Stimulated activated memory B cell treated with anti-CD40 and anti-IgM and Interleukin-4, amounts not matched to agents 10 μg/mL and 1 μg/mL and 100 μg/mL, for 72 hours (primary cell): ENCODE results near the gene LRTM2.

ENCODE experiments used
- ATAC-seq: fragments of 150-1000 bp; cut with Tn5 transposase; 2 replicates; pipeline ENCODE4 v1.10.0; 2021
- H3K27ac Mint-ChIP-seq: one replicate; pipeline ENCODE4 v1.8.0; 2022; ENCODE audit warnings: mild to moderate bottlenecking, mixed read lengths
- H3K27me3 Mint-ChIP-seq: one replicate; pipeline ENCODE4 v1.8.0; 2022; ENCODE audit warnings: mixed read lengths
- H3K36me3 Mint-ChIP-seq: one replicate; pipeline ENCODE4 v1.8.0; 2022; ENCODE audit warnings: mixed read lengths
- H3K4me1 Mint-ChIP-seq: one replicate; pipeline ENCODE4 v1.8.0; 2022; ENCODE audit warnings: mixed read lengths
- H3K4me3 Mint-ChIP-seq: one replicate; pipeline ENCODE4 v1.8.0; 2022; ENCODE audit warnings: mild to moderate bottlenecking, moderate library complexity, mixed read lengths
- H3K9me3 Mint-ChIP-seq: one replicate; pipeline ENCODE4 v1.8.0; 2022; ENCODE audit warnings: mixed read lengths

Gene LRTM2

GRCh38 chr12:1829306-1829900, 9.0 kb downstream of the LRTM2 start:
- Mint-ChIP-seq H3K36me3 (no peaks in the 10 kb centered on the region), H3K27ac (no peak overlapping the region), H3K27me3 (peaks cover 87% of the 10 kb centered on the region), H3K4me1 (peaks cover 13% of the 10 kb centered on the region), H3K4me3 (no peak overlapping the region), H3K9me3 (no peaks in the 10 kb centered on the region)
- no peak for ATAC-seq

GRCh38 chr12:1830401-1830845, 10.1 kb downstream of the LRTM2 start:
- Mint-ChIP-seq H3K4me1 (peaks cover 13% of the 10 kb centered on the region), H3K27me3 (peaks cover 90% of the 10 kb centered on the region), H3K36me3 (no peaks in the 10 kb centered on the region), H3K4me3 (no peak overlapping the region), H3K27ac (no peak overlapping the region), H3K9me3 (no peaks in the 10 kb centered on the region)
- ATAC-seq, result no peak

- H3K36me3 Mint-ChIP-seq, result no peaks in the 10 kb centered on the region
- H3K27me3 Mint-ChIP-seq, result peaks cover 90% of the 10 kb centered on the region
- no peak for ATAC-seq
- H3K9me3 Mint-ChIP-seq, result no peaks in the 10 kb centered on the region
- peaks cover 13% of the 10 kb centered on the region for H3K4me1 Mint-ChIP-seq
- no peak overlapping the region for H3K27ac Mint-ChIP-seq
- H3K4me3 Mint-ChIP-seq, result no peak overlapping the region
These were observed 10.9 kb downstream of the LRTM2 start for GRCh38 chr12:1830981-1831963.

- Mint-ChIP-seq H3K27ac (no peak overlapping the region), H3K27me3 (peaks cover 85% of the 10 kb centered on the region)
These were observed 12.6 kb downstream of the LRTM2 start for GRCh38 chr12:1832801-1833595.

GRCh38 chr12:1833596-1834028, 13.2 kb downstream of the LRTM2 start:
- peaks cover 85% of the 10 kb centered on the region for H3K27me3 Mint-ChIP-seq
- H3K27ac Mint-ChIP-seq, result no peak overlapping the region
- no peak for ATAC-seq
- H3K4me3 Mint-ChIP-seq, result no peak overlapping the region
- H3K4me1 Mint-ChIP-seq, result peaks cover 7% of the 10 kb centered on the region
- H3K9me3 Mint-ChIP-seq, result no peaks in the 10 kb centered on the region
- H3K36me3 Mint-ChIP-seq, result no peaks in the 10 kb centered on the region

More at GRCh38 chr12:1832801-1833595, 12.6 kb downstream of the LRTM2 start:
- no peaks in the 10 kb centered on the region for H3K36me3 Mint-ChIP-seq
- H3K9me3 Mint-ChIP-seq, result no peaks in the 10 kb centered on the region
- no peak for ATAC-seq
- no peak overlapping the region for H3K4me3 Mint-ChIP-seq
- peaks cover 7% of the 10 kb centered on the region for H3K4me1 Mint-ChIP-seq

GRCh38 chr12:1834186-1834925, 14.0 kb downstream of the LRTM2 start:
- Mint-ChIP-seq H3K9me3 (no peaks in the 10 kb centered on the region), H3K4me1 (peaks cover 7% of the 10 kb centered on the region), H3K27ac (no peak overlapping the region), H3K4me3 (no peak overlapping the region), H3K36me3 (no peaks in the 10 kb centered on the region), H3K27me3 (peaks cover 85% of the 10 kb centered on the region)
- ATAC-seq, result no peak

- no peak overlapping the region for H3K27ac Mint-ChIP-seq
- no peak overlapping the region for H3K4me3 Mint-ChIP-seq
- H3K27me3 Mint-ChIP-seq, result peaks cover 77% of the 10 kb centered on the region
- H3K4me1 Mint-ChIP-seq, result peaks cover 9% of the 10 kb centered on the region
- no peak for ATAC-seq
- H3K9me3 Mint-ChIP-seq, result no peaks in the 10 kb centered on the region
- H3K36me3 Mint-ChIP-seq, result no peaks in the 10 kb centered on the region
These were observed 15.1 kb downstream of the LRTM2 start for GRCh38 chr12:1835211-1836131.

- Mint-ChIP-seq H3K36me3 (no peaks in the 10 kb centered on the region), H3K4me3 (no peak overlapping the region), H3K9me3 (no peaks in the 10 kb centered on the region), H3K4me1 (peaks cover 12% of the 10 kb centered on the region), H3K27me3 (peaks cover 76% of the 10 kb centered on the region), H3K27ac (no peak overlapping the region)
- no peak for ATAC-seq
These were observed 16.0 kb downstream of the LRTM2 start for GRCh38 chr12:1836241-1836803.

- Mint-ChIP-seq H3K9me3 (no peaks in the 10 kb centered on the region), H3K36me3 (no peaks in the 10 kb centered on the region), H3K27ac (no peak overlapping the region), H3K4me3 (no peak overlapping the region), H3K4me1 (peaks cover 16% of the 10 kb centered on the region), H3K27me3 (peaks cover 76% of the 10 kb centered on the region)
- ATAC-seq, result no peak
These were observed 16.6 kb downstream of the LRTM2 start for GRCh38 chr12:1836854-1837421.

GRCh38 chr12:1837541-1838204, 17.3 kb downstream of the LRTM2 start:
- no peak overlapping the region for H3K4me3 Mint-ChIP-seq
- H3K36me3 Mint-ChIP-seq, result no peaks in the 10 kb centered on the region
- peaks cover 76% of the 10 kb centered on the region for H3K27me3 Mint-ChIP-seq
- ATAC-seq, result no peak
- H3K27ac Mint-ChIP-seq, result no peak overlapping the region
- no peaks in the 10 kb centered on the region for H3K9me3 Mint-ChIP-seq
- peaks cover 23% of the 10 kb centered on the region for H3K4me1 Mint-ChIP-seq

- Mint-ChIP-seq H3K36me3 (no peaks in the 10 kb centered on the region), H3K27ac (no peak overlapping the region), H3K4me3 (no peak overlapping the region), H3K27me3 (peaks cover 77% of the 10 kb centered on the region), H3K9me3 (no peaks in the 10 kb centered on the region), H3K4me1 (peaks cover 29% of the 10 kb centered on the region)
- ATAC-seq, result no peak
These were observed 18.0 kb downstream of the LRTM2 start for GRCh38 chr12:1838205-1838993.

GRCh38 chr12:1838994-1839365, 18.6 kb downstream of the LRTM2 start:
- Mint-ChIP-seq H3K27ac (no peak overlapping the region), H3K36me3 (no peaks in the 10 kb centered on the region), H3K9me3 (no peaks in the 10 kb centered on the region), H3K27me3 (peaks cover 71% of the 10 kb centered on the region), H3K4me3 (no peak overlapping the region), H3K4me1 (peaks cover 29% of the 10 kb centered on the region)
- no peak for ATAC-seq
